IPS-18a (cell line): ENCODE data around the gene GRM8.
"Not testable (repeated sequence)": the region's sequence is repeated elsewhere in the genome, so short reads cannot be mapped to it uniquely, and the experiment has no call there.

Source experiments
- H3K27ac ChIP-seq: one replicate; pipeline ENCODE4 v1.5.1; 2013; ENCODE audit warnings: low read length
- H3K27me3 ChIP-seq: one replicate; pipeline ENCODE4 v1.6.1; 2013; ENCODE audit warnings: mild to moderate bottlenecking, low read length; ENCODE audit not compliant: control insufficient read depth, insufficient read depth
- H3K36me3 ChIP-seq: one replicate; pipeline ENCODE4 v1.6.1; 2013; ENCODE audit warnings: low read depth, low read length; ENCODE audit not compliant: control insufficient read depth
- H3K4me1 ChIP-seq: one replicate; pipeline ENCODE4 v1.6.1; 2013; ENCODE audit warnings: low read depth, low read length; ENCODE audit not compliant: control insufficient read depth
- H3K4me3 ChIP-seq: one replicate; pipeline ENCODE4 v1.5.1; 2013; ENCODE audit warnings: low read length
- H3K9ac ChIP-seq: one replicate; pipeline ENCODE4 v1.6.1; 2013; ENCODE audit warnings: mild to moderate bottlenecking, low read length, moderate library complexity
- H3K9me3 ChIP-seq: one replicate; pipeline ENCODE4 v1.6.1; 2013; ENCODE audit warnings: low read depth, low read length; ENCODE audit not compliant: control insufficient read depth

The GRM8 gene

DNA sequence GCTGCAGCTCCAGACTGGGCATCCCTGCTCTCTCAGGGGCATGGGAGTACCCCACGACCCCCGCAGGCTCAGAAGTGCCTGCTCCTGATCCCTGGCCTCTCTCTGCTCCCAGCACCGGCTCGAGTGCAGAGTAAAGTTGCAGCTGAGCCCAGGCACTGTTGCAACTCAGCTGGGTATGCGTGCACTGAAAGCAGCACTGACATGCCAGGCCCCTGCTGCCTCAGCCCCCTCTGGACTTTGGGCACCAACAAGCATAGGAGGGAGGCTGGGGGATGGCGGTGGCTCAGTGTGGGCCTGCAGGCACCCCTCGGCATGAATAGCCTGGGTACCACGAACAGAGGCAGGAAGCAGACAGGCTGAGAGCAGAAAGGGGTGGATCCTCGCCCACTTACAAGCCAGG lies 295.3 kb downstream of the GRM8 start:
- H3K27ac ChIP-seq = no peak overlapping the region
- H3K36me3 ChIP-seq = no peaks in the 10 kb centered on the region
- H3K9me3 ChIP-seq = no peaks in the 10 kb centered on the region

DNA sequence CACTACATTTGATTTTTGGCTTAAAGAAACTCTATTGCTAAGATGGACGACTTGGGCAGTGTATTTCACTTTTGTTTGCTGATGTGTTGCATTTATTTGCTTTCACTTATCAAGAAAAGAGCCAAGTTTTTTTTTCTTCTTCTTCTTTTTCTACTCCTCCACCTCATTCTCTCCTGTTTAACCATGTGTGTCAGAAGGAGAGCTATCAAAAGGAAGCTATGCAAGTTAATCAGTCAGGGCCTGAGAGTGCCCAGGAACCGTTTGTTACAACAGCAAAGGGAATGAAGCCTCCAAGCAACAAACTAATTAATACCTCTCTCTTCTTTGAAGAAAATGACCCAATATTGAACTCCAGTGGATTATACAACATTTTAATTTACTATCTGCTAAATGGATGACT lies 299.3 kb downstream of the GRM8 start:
- Histone ChIP-seq H3K9ac (no peak overlapping the region), H3K4me3 (no peak overlapping the region), H3K36me3 (no peaks in the 10 kb centered on the region), H3K9me3 (no peaks in the 10 kb centered on the region), H3K27ac (no peak overlapping the region), H3K27me3 (no peaks in the 10 kb centered on the region), H3K4me1 (no peaks in the 10 kb centered on the region)

More for the DNA sequence above, 295.3 kb downstream of the GRM8 start:
- Histone ChIP-seq H3K4me1 (no peaks in the 10 kb centered on the region), H3K9ac (no peak overlapping the region), H3K27me3 (no peaks in the 10 kb centered on the region), H3K4me3 (no peak overlapping the region)

DNA sequence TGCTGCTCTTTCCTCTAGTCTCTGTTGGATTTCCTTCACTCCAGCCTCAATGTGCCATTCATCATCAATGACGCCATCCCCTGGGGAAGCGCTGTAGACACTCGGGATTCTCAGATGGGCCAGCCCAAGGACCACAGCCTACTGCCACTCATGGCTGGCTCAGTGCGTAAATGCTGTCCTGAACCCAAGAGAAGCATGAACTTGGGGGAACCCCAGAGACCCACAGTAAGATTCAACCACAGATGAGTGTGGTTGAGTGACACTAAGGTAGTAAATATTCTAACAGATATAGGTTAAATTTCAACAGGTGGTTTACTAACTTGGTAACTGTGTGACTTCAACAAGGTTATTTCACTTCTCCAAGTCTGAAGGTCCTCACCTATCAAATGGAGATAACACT lies 304.1 kb downstream of the GRM8 start:
- Histone ChIP-seq H3K4me1 (no peaks in the 10 kb centered on the region), H3K27me3 (no peaks in the 10 kb centered on the region), H3K9me3 (no peaks in the 10 kb centered on the region), H3K36me3 (no peaks in the 10 kb centered on the region), H3K4me3 (no peak overlapping the region), H3K27ac (no peak overlapping the region), H3K9ac (no peak overlapping the region)

DNA sequence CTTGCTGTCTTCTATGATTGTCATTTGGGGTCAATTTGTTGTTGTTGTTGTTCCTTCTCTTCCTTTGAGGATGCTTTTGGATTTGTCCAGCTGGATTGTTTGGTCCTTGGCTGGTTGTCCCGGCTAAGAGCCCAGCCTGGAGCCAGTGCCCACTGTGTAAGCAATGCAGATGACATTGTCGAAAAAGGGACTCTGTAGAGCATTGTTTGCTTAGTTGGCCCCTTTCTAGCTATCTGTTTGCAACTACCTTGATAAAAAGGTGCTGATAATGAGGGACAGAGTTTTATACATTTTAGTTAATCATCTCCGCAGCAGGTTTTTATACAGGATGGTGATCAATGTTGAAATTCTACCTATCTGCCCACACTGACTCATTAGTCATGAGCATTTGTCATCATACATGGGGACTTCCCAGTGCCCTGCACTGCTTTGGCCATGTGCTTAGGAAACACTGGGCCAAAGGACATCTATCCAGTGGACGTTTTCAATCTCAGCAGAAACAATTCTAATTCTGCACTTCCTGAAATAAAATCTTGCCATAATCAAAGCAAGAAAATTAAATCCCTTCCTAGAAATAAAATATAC lies 311.9 kb downstream of the GRM8 start:
- Histone ChIP-seq H3K36me3 (no peaks in the 10 kb centered on the region), H3K4me3 (no peak overlapping the region), H3K9me3 (no peaks in the 10 kb centered on the region), H3K4me1 (no peaks in the 10 kb centered on the region), H3K27me3 (no peaks in the 10 kb centered on the region), H3K9ac (no peak overlapping the region), H3K27ac (no peak overlapping the region)

DNA sequence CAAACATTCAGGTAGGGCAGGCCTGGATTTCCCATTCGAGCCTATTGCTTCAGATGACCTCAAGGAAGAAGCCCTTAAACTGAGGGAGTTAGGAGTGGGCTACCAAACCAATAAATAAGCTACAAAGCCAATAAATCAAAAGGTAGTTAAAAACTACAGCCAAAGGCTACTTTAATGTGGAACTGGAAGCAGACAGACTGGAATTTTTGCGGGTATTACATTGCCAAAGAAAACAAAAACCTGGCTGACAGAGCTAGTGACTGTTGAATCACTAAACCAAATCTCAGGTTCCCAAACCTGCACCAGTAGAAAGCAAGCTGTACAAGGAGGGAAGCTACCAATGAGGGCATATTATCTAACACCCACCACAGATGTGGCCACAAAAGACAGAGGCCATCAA lies 315.6 kb downstream of the GRM8 start:
- H3K4me1 ChIP-seq = no peaks in the 10 kb centered on the region
- no peaks in the 10 kb centered on the region for H3K9me3 ChIP-seq
- H3K27ac ChIP-seq = no peak overlapping the region
- no peaks in the 10 kb centered on the region for H3K36me3 ChIP-seq
- H3K9ac ChIP-seq = no peak overlapping the region
- H3K27me3 ChIP-seq = no peaks in the 10 kb centered on the region
- H3K4me3 ChIP-seq = no peak overlapping the region

DNA sequence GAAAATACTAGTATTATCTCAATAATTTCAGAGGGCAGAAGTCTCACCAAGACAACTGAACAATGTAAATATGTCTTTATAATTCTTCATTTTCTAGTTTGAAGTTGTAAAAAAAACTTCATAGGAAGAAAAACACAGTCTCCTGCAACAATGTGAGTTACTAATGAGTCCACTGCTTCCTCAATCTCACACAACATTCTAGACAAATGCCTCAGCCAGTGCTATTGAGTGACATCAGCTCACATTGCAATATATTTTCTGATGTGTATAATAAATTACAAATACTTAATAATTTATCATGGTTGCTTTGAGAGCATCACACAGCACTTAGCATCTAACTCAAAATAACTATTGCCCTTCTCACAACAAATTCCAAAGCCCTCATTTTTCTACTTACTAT lies 321.2 kb downstream of the GRM8 start:
- Histone ChIP-seq H3K4me3 (no peak overlapping the region), H3K4me1 (no peaks in the 10 kb centered on the region), H3K9me3 (no peaks in the 10 kb centered on the region), H3K36me3 (no peaks in the 10 kb centered on the region), H3K9ac (no peak overlapping the region), H3K27me3 (no peaks in the 10 kb centered on the region), H3K27ac (no peak overlapping the region)

DNA sequence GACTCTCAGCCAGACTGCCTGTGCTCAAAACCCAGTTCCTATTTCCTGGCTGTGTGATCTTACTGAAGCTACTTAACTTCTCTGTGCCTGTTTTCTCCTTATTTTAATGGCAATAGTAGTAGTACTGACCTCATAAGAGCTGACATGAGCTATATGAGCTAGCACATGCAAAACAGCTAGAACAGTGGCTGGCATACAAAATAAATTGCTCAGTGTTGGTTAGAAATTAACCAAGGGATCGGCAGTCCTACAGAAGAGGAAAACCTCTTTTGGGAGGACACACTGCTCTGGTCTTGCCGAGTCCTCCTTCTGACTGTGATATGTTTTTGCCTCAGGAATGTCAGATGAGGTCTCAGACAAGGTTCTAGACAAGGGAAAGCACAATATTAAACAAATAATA lies 322.6 kb downstream of the GRM8 start:
- Histone ChIP-seq H3K4me3 (no peak overlapping the region), H3K27ac (no peak overlapping the region), H3K9ac (no peak overlapping the region), H3K4me1 (no peaks in the 10 kb centered on the region), H3K9me3 (no peaks in the 10 kb centered on the region), H3K36me3 (no peaks in the 10 kb centered on the region), H3K27me3 (no peaks in the 10 kb centered on the region)

DNA sequence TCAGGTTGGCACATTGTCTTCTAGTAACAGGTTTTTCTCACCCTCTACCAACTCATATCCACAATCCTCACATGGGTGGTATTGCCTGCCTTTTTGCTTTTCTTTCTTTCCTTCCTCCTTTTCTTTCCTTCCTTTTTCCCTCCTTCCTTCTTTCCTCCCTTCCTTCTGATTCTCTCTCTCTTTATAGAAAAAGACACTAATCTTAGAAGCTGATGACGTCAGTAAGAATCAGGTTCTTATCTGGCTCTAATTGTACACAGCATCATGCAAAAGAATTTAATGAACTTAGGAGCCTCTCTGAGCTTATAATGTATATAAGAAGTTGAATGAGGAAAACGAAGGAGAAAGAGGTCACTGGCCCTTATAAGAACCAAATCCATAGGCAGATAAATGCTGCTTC lies 328.3 kb downstream of the GRM8 start:
- Histone ChIP-seq H3K4me3 (no peak overlapping the region), H3K4me1 (no peaks in the 10 kb centered on the region), H3K27me3 (no peaks in the 10 kb centered on the region), H3K27ac (no peak overlapping the region), H3K36me3 (no peaks in the 10 kb centered on the region), H3K9me3 (no peaks in the 10 kb centered on the region), H3K9ac (no peak overlapping the region)

DNA sequence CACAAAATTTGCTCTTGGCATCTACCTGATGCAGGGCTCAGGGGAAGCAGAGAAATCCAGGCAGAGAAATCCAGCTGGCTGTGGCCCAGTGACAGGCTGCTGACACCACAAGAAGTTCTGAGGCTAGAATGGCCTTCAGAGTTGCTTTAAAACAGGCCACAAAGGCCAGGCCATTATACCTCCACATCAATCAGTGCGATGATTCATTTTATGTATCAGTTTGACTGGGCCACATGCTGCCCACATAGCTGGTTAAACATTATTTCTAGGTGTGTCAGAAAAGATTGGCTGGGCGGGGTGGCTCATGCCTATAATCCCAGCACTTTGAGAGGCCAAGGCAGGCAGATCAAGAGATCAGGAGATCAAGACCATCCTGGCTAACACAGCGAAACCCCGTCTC lies 341.1 kb downstream of the GRM8 start:
- not testable (repeated sequence) for H3K36me3 ChIP-seq, H3K9ac ChIP-seq, H3K27me3 ChIP-seq, H3K27ac ChIP-seq, H3K4me1 ChIP-seq, H3K4me3 ChIP-seq, H3K9me3 ChIP-seq

DNA sequence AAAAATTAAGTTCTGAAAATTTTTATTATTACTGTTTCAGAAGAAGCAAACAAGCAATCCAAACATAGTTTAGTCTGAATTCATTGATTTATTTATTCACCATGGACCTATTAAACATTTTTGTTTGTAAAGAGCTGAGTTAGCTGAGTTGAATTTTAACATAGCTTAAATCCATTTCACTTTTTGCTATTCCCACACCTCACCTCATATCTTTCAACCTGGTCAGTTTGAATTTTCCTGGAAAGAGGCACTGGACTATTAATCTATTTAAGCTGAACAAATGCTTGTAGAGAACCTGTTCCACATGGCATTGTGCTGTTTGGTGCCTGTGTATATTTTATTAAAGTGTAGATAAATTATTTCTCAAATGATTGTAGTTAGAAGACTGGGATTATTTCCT lies 344.2 kb downstream of the GRM8 start:
- H3K9me3 ChIP-seq, H3K4me1 ChIP-seq, H3K9ac ChIP-seq, H3K36me3 ChIP-seq, H3K27me3 ChIP-seq, H3K27ac ChIP-seq, H3K4me3 ChIP-seq: not testable (repeated sequence)

DNA sequence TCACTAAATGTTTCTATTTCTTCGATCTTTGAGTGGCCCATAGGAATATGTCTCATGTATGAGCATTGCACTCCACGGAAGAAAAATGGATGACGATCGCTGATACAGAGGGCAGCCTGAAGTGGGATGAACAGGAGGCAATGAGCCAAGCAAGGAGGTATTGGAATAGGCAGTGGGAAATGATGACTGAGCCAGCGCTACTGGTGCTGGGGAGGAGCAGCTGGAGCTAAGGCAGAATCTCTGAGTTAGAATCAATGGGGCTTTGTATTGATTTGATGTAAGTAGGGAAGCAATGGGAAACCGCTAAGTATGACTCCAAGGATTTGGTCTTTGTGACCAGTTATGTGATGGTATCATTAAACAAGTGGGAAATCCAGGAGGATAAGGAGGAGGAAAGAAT lies 345.1 kb downstream of the GRM8 start:
- not testable (repeated sequence) for H3K9ac ChIP-seq, H3K27me3 ChIP-seq, H3K36me3 ChIP-seq, H3K4me1 ChIP-seq, H3K27ac ChIP-seq, H3K4me3 ChIP-seq, H3K9me3 ChIP-seq

DNA sequence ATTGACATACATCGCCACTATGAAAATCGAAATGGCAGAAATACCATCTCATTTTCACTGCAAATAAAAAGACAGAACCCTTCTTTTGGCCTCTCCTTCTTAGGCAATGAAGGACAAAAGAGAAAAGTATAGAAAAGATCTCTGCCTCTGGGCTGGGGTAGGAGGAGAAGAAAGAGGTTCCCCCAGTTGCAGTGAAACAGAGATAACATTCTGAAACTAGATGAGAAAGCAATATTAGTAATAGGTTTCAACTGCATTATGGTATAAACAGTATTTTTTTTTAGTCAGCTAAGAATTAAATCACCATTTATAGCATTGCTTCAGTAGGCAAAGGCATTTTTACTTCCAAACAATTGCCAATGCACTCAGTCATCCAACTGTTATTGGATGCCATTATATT lies 347.5 kb downstream of the GRM8 start:
- H3K27ac ChIP-seq, H3K9ac ChIP-seq, H3K4me1 ChIP-seq, H3K9me3 ChIP-seq, H3K36me3 ChIP-seq, H3K27me3 ChIP-seq, H3K4me3 ChIP-seq: not testable (repeated sequence)
